Activated naive CD8-positive, alpha-beta T cell treated with anti-CD3 and anti-CD28 coated beads, Interleukin-2, amount 10 ng/mL, durations not matched to agents 7 days and 5 days (primary cell): ENCODE data around the gene RGS12. TPM values are rescaled to one million over a fixed set of nuclear protein-coding genes. Genes with fewer than 3 reads are reported as not detected.

Experiments
- ATAC-seq: fragments of 150-1000 bp; cut with Tn5 transposase; one replicate; pipeline ENCODE4 v1.10.0; 2021; ENCODE audit warnings: low read depth, moderate library complexity
- POLR2A ChIA-PET: fragments of 350-600 bp; sonication (Branson Sonifier 250); formaldehyde crosslinking; loops from one replicate; lab custom pipeline; 2021; ENCODE audit warnings: antibody characterized with exemption; lab: Charles Lee
- DNase-seq: peaks from one replicate; pipeline ENCODE4 v3.0.0; 2021
- H3K27ac Mint-ChIP-seq: one replicate; pipeline ENCODE4 v1.8.0; 2022; ENCODE audit warnings: mild to moderate bottlenecking, mixed read lengths
- H3K27me3 Mint-ChIP-seq: one replicate; pipeline ENCODE4 v1.8.0; 2022; ENCODE audit warnings: mild to moderate bottlenecking, moderate library complexity, mixed read lengths
- H3K36me3 Mint-ChIP-seq: one replicate; pipeline ENCODE4 v1.8.0; 2021; ENCODE audit warnings: mild to moderate bottlenecking, mixed read lengths
- H3K4me1 Mint-ChIP-seq: one replicate; pipeline ENCODE4 v1.8.0; 2021; ENCODE audit warnings: mixed read lengths
- H3K4me3 Mint-ChIP-seq: one replicate; pipeline ENCODE4 v1.8.0; 2022; ENCODE audit warnings: mild to moderate bottlenecking, moderate library complexity, mixed read lengths
- H3K9me3 Mint-ChIP-seq: one replicate; pipeline ENCODE4 v1.8.0; 2021; ENCODE audit warnings: mixed read lengths
- total RNA-seq, 2 experiments: library from RNA; stranded (reverse); gene quantifications; one replicate each; pipeline ENCODE4 v1.2.3, GENCODE V29; 2021

Gene RGS12
- total RNA-seq, 2 experiments from 2014 or later, result 5.0 to 5.3 TPM

DNA sequence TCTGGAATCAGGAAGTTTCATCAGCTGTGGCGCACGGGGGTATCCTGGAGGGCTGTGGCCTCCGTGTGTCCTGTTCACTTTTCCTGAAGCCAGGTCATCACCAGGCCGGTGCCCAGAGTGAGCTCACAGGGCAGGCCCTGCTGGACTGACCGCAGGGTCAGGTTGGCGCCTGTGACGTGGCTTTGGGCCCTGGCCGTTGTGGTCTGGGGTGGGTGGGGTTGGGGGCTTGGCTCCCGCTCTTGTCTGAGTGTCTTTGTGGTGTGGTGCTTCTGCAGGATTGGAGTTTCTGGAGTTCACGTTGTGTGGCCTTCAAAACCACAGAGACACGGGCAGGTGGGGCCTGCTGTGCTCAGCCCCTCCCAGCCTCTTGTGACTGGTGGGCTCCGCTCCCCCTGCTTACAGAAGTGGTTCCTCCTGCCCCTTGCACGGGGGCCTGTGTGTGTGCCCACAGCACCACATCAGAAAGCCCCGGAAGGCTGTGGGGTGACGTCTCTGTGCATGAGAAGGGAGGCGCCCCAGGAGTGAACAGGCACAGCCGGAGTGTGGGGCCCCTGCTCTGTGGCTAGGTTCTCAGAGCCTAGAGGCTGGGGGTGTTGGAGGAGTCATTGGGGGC is 9.5 kb downstream of the RGS12 start:
- ATAC-seq, result peak; percentile 94
- H3K27me3 Mint-ChIP-seq, result peaks cover 66% of the 10 kb centered on the region
- peak overlapping the region; percentile 81 for H3K27ac Mint-ChIP-seq
- POLR2A ChIA-PET, result no interaction called here
- peak; percentile 90 for DNase-seq
- H3K4me3 Mint-ChIP-seq, result peak overlapping the region; percentile 81
- H3K4me1 Mint-ChIP-seq, result peaks cover 37% of the 10 kb centered on the region
- H3K9me3 Mint-ChIP-seq, result no peaks in the 10 kb centered on the region
- H3K36me3 Mint-ChIP-seq, result no peaks in the 10 kb centered on the region

DNA sequence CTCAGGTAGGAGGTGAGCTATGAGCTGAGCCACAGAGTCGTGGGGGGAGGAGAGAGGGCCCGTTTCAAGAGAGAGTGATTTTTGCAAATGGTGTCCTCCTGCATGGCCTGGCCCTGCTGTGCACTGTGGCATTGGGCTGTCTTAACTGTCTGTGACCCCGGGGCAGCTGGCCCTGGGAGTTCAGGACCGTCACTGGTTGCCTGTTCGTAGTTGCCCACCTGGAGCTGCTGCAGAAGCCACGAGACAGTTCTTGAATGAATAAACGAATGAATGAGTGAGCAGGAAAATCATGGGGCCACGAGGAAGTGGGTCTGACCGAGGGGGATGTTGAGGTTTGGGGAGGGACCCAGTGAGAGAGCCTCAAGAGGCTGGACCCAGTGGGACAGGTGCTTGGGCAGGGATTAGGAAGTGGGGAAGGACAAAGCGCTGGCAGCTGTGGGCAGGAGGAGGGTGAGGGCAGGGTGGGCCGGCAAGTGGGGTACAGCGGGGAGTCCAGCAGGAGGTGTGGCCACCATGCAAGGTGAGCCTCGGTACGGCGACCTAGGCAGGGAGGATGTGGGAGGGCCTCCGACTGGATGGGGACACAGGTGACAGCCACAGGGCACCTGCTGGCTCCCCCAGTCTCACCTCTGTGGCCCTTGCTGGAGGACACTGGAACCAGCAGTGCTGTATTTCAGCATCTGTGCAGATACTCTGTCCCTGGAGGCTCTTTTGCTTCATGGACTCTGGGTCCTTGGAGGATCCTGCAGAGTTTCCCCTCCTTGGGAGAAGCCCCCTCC is 10.2 kb downstream of the RGS12 start:
- H3K27ac Mint-ChIP-seq, result peak overlapping the region; percentile 81

DNA sequence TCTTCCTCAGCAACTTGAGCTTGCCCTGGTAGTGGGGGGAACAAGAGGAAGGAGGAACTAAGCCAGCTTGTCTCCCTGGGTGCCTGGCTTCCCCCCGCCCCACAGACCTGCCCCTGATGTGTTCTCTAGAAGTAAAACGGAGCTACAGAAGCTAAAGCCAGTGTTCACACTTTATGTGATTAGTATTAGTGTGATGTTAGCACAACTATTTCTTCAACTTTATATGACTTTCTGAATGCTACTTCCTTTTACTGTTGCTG is 10.7 kb downstream of the RGS12 start:
- Mint-ChIP-seq H3K36me3 (no peaks in the 10 kb centered on the region), H3K27me3 (peaks cover 55% of the 10 kb centered on the region), H3K27ac (no peak overlapping the region)

More for the DNA sequence above, 10.2 kb downstream of the RGS12 start:
- no peaks in the 10 kb centered on the region for H3K36me3 Mint-ChIP-seq
- POLR2A ChIA-PET, result no interaction called here
- DNase-seq (peak; percentile 65), ATAC-seq (peak; percentile 25)
- peaks cover 37% of the 10 kb centered on the region for H3K4me1 Mint-ChIP-seq
- H3K27me3 Mint-ChIP-seq, result peaks cover 60% of the 10 kb centered on the region
- no peaks in the 10 kb centered on the region for H3K9me3 Mint-ChIP-seq
- peak overlapping the region; percentile 81 for H3K4me3 Mint-ChIP-seq

GRCh38 chr4:3303923-3304710 is 11.3 kb downstream of the RGS12 start:
- no peak overlapping the region for H3K4me3 Mint-ChIP-seq
- H3K27me3 Mint-ChIP-seq, result peaks cover 49% of the 10 kb centered on the region
- no peaks in the 10 kb centered on the region for H3K36me3 Mint-ChIP-seq
- no peak for ATAC-seq
- H3K27ac Mint-ChIP-seq, result no peak overlapping the region
- POLR2A ChIA-PET, result interaction anchor here (0.6 kb wide), 1 partner anchor 25 kb away, joined by 3 read pairs; no protein-coding TSS in a partner anchor
- DNase-seq, result no peak
- H3K9me3 Mint-ChIP-seq, result no peaks in the 10 kb centered on the region
- H3K4me1 Mint-ChIP-seq, result peaks cover 37% of the 10 kb centered on the region

More for the DNA sequence above, 10.7 kb downstream of the RGS12 start:
- no peaks in the 10 kb centered on the region for H3K9me3 Mint-ChIP-seq
- DNase-seq (no peak), ATAC-seq (no peak)
- POLR2A ChIA-PET, result no interaction called here
- peak overlapping the region; percentile 45 for H3K4me3 Mint-ChIP-seq
- peaks cover 37% of the 10 kb centered on the region for H3K4me1 Mint-ChIP-seq

GRCh38 chr4:3304831-3305609 is 12.2 kb downstream of the RGS12 start:
- Mint-ChIP-seq H3K4me1 (peaks cover 36% of the 10 kb centered on the region), H3K4me3 (no peak overlapping the region), H3K36me3 (no peaks in the 10 kb centered on the region), H3K27ac (no peak overlapping the region), H3K9me3 (no peaks in the 10 kb centered on the region), H3K27me3 (peaks cover 40% of the 10 kb centered on the region)
- ATAC-seq (no peak), DNase-seq (no peak)
- POLR2A ChIA-PET, result no interaction called here

DNA sequence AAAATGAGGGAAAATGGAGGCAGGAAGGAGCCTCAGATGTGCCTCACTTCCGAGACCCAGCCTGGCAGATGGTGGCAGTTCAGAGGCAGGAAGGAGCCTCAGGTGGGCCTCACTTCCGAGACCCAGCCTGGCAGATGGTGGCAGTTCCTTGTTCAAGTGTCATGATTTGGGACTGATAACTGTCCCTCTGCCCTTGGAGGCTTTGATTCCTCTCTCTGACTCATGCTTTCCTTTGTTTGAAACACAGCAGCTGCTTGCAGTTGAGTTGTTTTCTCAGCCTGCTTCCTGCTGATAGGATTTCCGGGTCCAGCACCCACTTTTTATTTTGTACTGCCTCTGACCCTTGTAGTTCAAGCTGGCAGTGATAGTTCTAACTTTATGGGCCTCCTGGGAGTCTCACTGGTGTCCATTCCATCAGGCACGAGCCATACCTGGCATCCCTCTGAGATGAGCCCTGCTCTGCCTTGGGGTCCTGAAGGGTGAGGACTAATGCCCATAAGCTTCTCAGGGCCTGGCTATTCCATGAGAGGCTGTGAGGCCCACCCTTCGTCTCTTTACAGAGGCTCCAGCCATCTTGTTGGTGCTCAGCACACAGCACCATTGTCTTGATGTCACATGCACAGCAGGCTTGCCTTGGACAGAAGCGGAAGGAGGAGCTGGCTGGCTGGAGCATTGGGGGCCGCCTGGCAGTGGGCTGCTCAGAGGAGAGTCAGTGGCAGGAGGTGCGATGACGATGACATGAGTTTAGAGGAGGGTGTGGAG is 13.0 kb downstream of the RGS12 start:
- H3K9me3 Mint-ChIP-seq, result no peaks in the 10 kb centered on the region
- H3K27me3 Mint-ChIP-seq, result peaks cover 38% of the 10 kb centered on the region
- no peak overlapping the region for H3K27ac Mint-ChIP-seq
- no peaks in the 10 kb centered on the region for H3K36me3 Mint-ChIP-seq
- POLR2A ChIA-PET, result no interaction called here
- ATAC-seq (no peak), DNase-seq (no peak)
- peaks cover 36% of the 10 kb centered on the region for H3K4me1 Mint-ChIP-seq
- H3K4me3 Mint-ChIP-seq, result no peak overlapping the region

- peaks cover 32% of the 10 kb centered on the region for H3K27me3 Mint-ChIP-seq
- H3K4me3 Mint-ChIP-seq, result no peak overlapping the region
- DNase-seq, result no peak
- ATAC-seq, result no peak
- H3K4me1 Mint-ChIP-seq, result peaks cover 31% of the 10 kb centered on the region
- POLR2A ChIA-PET, result no interaction called here
- no peaks in the 10 kb centered on the region for H3K9me3 Mint-ChIP-seq
- no peaks in the 10 kb centered on the region for H3K36me3 Mint-ChIP-seq
- no peak overlapping the region for H3K27ac Mint-ChIP-seq
Observed at GRCh38 chr4:3306450-3306849, 13.6 kb downstream of the RGS12 start.

DNA sequence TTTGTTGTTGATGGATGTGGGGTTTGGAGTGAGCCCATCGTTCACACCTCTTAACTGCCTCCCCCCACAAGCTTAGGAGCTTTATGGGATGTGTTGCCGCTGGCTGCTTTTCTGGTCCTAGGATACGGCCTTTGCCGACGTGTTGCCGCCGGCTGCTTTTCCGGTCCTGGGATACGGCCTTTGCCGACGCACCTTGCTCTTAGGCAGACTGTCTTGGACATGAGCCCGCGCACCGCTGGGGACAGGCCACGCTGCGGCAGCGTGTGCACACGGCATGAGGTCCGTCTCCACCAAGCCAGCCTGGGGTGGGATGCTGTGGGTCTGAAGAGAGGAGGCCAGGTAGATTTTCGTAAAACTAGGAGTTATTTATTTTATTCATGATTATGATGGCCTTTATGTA is 14.2 kb downstream of the RGS12 start:
- peaks cover 26% of the 10 kb centered on the region for H3K4me1 Mint-ChIP-seq
- H3K27ac Mint-ChIP-seq, result no peak overlapping the region
- no peaks in the 10 kb centered on the region for H3K36me3 Mint-ChIP-seq
- H3K27me3 Mint-ChIP-seq, result peaks cover 30% of the 10 kb centered on the region
- no peak for ATAC-seq
- no peak overlapping the region for H3K4me3 Mint-ChIP-seq
- DNase-seq, result no peak
- POLR2A ChIA-PET, result no interaction called here
- no peaks in the 10 kb centered on the region for H3K9me3 Mint-ChIP-seq

DNA sequence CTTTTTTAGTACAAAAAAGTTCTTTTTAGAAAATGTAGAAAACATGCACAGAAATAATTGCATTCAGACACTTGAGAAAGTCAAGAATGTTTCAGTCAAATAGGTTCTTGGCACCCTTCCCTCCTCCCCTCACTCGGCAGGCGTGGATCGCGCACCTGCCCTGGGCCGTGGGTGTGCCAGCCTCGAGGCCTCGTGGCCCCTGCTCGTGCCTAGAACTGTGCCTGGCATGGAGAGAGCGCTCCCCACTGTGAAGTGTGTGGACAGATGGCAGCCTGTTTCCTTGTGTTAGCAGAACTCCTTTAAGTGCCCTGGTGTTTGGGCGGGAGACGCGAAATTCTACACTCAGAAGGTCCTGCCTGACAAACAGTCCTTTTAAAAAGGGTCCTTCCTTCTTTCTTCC is 14.7 kb downstream of the RGS12 start:
- no peak for ATAC-seq
- Mint-ChIP-seq H3K36me3 (no peaks in the 10 kb centered on the region), H3K4me3 (no peak overlapping the region), H3K27me3 (peaks cover 32% of the 10 kb centered on the region), H3K9me3 (no peaks in the 10 kb centered on the region), H3K27ac (no peak overlapping the region), H3K4me1 (peaks cover 24% of the 10 kb centered on the region)
- DNase-seq, result no peak
- POLR2A ChIA-PET, result no interaction called here

DNA sequence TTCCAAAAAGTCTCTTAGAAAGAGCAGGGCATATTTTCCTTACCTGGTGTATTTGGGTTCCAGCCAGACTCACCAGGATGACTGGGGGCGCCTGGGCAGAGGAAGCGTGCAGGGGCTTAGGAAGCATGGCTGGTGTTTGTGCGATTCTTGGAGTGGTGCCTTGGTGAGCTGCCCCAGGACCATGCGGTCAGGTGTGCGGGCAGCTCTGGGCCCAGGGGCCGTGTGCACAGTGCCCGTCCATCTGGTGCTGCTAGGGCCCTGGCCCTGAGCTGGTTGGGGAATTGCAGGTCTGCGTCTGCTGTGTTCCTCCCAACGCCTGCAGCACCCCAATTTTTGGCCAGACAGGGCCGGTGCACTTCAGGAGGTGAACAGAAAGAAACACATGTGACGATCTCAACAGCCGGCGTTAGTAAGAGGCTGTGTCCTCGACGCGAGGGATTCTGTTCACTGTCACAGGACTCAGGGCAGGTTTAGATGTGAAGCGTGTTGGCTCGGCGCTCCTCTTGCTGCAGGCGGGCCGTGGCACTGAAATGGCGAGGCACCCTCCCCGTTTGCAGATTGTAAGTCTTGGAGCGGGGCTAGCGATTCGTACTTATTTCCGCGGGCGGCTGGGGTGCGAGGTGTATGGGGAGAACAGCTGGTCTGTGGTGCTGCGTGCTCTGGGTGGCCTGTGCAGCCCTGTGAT is 15.2 kb downstream of the RGS12 start:
- DNase-seq, result peak; percentile 20
- H3K27ac Mint-ChIP-seq, result no peak overlapping the region
- peaks cover 18% of the 10 kb centered on the region for H3K4me1 Mint-ChIP-seq
- no peaks in the 10 kb centered on the region for H3K36me3 Mint-ChIP-seq
- POLR2A ChIA-PET, result no interaction called here
- H3K9me3 Mint-ChIP-seq, result no peaks in the 10 kb centered on the region
- peaks cover 32% of the 10 kb centered on the region for H3K27me3 Mint-ChIP-seq
- no peak for ATAC-seq
- no peak overlapping the region for H3K4me3 Mint-ChIP-seq

DNA sequence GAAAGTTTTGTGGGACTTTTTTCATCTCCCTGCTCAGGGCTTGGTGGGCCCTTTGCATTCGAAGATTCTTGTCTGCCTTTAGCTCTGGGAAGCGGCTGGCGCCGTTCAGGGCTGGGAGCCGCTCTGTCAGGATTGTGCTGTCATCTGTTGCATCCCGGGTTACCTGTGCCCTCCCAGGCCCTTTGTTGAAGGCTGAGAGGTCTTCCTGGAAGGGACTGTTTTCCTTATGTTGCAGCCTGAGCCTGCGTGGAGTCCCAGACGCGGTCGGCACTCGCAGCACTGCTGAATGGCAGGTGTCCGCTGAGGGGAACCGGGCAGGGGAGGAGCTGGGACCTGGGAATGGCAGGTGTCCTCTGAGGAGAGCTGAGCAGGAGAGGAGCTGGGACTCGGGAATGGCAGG is 15.9 kb downstream of the RGS12 start:
- no peak overlapping the region for H3K27ac Mint-ChIP-seq
- H3K27me3 Mint-ChIP-seq, result peaks cover 29% of the 10 kb centered on the region
- peaks cover 12% of the 10 kb centered on the region for H3K4me1 Mint-ChIP-seq
- no peak overlapping the region for H3K4me3 Mint-ChIP-seq
- POLR2A ChIA-PET, result no interaction called here
- H3K36me3 Mint-ChIP-seq, result no peaks in the 10 kb centered on the region
- DNase-seq, result peak; percentile 20
- no peaks in the 10 kb centered on the region for H3K9me3 Mint-ChIP-seq
- ATAC-seq, result no peak

- H3K27me3 Mint-ChIP-seq, result peaks cover 13% of the 10 kb centered on the region
- peaks cover 2% of the 10 kb centered on the region for H3K4me1 Mint-ChIP-seq
- no peak for ATAC-seq
- no peak overlapping the region for H3K27ac Mint-ChIP-seq
- POLR2A ChIA-PET, result no interaction called here
- H3K9me3 Mint-ChIP-seq, result no peaks in the 10 kb centered on the region
- no peaks in the 10 kb centered on the region for H3K36me3 Mint-ChIP-seq
- H3K4me3 Mint-ChIP-seq, result no peak overlapping the region
- DNase-seq, result peak; percentile 20
Observed at GRCh38 chr4:3310301-3311094, 17.7 kb downstream of the RGS12 start.
